ENCODE results near the gene NATD1.

- TF ChIP-seq, protein P1, sequence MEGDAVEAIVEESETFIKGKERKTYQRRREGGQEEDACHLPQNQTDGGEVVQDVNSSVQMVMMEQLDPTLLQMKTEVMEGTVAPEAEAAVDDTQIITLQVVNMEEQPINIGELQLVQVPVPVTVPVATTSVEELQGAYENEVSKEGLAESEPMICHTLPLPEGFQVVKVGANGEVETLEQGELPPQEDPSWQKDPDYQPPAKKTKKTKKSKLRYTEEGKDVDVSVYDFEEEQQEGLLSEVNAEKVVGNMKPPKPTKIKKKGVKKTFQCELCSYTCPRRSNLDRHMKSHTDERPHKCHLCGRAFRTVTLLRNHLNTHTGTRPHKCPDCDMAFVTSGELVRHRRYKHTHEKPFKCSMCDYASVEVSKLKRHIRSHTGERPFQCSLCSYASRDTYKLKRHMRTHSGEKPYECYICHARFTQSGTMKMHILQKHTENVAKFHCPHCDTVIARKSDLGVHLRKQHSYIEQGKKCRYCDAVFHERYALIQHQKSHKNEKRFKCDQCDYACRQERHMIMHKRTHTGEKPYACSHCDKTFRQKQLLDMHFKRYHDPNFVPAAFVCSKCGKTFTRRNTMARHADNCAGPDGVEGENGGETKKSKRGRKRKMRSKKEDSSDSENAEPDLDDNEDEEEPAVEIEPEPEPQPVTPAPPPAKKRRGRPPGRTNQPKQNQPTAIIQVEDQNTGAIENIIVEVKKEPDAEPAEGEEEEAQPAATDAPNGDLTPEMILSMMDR (IDR thresholded peaks at IDR 0.05): no peak
- no peak for TF ChIP-seq POLR2A (IDR thresholded peaks at IDR 0.05; ENCODE audit: low read depth)
Measured at GRCh38 chr17:21286909-21287702, 33.9 kb upstream of the NATD1 start.
